Measurements from ENCODE around the gene PNKD. TPM values are rescaled to one million over a fixed set of nuclear protein-coding genes. Genes with fewer than 3 reads are reported as not detected.

PNKD gene
- total RNA-seq, 1 donor from 2014 or later = 41.8 TPM

DNA sequence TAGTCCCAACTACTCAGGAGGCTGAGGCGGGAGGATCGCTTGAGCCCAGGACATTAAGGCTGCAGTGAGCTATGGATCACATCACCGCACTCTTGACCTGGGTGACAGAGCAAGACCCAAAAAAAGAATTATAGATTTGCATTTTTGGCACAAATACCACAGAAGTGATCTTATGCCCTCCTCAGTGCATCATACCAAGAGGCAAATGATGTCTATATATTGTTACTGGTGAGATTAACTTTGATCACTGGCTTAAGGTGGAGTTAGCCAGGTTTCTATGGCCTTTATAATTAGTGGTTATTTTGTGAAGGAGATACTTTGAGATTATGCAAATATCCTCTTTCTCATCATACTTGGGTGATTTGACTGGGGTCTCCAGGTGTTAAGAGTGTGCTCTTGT lies 64.2 kb downstream of the PNKD start:
- DNase-seq (ENCODE audit: extremely low read depth, low read depth, low spot score) = no peak

DNA sequence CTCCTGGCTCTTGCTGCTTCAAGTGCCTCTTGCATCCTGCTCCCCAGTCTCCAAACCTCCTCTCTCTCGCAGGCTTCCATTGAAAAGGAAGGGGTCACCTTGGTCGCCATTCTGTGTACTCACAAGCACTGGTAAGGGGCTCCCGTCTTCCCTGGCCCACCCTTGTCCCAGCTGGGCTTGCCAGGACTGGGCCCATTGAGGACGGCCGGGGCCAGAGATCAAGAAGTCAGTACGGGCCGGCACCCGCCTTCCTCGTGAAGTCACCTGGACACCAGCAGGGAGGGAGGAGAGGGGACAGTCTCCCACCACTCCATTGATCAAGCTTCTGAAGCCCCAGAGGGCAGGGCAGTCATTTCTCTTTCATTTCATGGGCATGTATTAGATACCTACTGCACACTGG lies 70.3 kb downstream of the PNKD start:
- DNase-seq (ENCODE audit: extremely low read depth, low read depth, low spot score) = no peak

DNA sequence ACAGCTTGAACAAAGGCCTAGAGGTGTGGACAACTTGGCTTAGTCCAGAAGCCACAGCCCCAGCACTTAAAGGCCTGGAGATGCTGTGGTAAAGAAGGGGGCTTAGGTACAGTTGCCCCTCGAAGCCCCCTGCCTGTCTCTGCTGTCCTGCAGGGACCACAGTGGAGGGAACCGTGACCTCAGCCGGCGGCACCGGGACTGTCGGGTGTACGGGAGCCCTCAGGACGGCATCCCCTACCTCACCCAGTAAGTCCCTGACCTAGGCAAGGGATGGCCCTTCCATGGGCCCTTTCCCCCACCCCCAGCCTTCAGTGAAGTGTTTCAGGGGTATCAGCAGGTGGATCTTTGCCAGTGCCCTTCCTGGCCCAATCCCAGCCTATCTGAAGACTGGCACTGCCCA lies 71.1 kb downstream of the PNKD start:
- DNase-seq (ENCODE audit: extremely low read depth, low read depth, low spot score) = no peak

DNA sequence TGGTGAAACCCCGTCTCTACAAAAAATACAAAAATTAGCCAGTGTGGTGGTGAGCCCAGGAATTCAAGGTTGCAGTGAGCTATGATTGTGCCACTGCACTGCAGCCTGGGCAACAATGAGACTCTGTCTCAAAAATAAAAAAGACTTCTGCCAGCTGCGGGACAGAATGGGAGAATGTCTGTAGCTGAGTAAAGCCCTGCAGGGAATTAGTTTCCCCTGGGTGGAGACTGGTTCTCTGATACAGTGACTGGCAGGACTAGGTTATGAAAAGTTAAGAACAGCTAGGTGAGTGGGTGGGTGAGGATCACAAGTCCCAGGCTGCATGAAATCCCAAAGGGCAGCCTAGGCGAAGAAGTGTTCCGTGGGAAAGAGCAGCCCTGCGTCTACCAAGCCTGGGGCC lies 72.5 kb downstream of the PNKD start:
- DNase-seq (ENCODE audit: extremely low read depth, low read depth, low spot score) = no peak

DNA sequence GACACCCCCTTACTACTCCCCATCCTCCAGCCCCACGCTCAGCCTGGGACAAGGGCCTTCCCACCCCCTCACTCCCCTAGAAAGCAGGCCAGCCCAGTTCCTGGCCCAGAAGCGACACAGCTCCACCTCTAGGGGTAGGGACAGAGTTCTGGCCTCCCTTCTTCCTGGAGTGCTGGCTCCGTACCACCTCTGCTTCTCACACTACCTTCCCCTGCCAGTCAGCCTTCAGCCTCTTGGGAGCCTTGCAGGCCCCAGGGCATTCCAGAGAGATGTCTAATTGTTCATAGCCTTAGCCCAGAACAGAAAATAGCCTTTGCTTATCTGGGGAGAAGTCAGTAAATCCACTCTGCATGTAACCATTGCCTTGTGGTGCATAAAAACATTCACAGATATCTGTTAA lies 73.3 kb downstream of the PNKD start:
- no peak for DNase-seq (ENCODE audit: extremely low read depth, low read depth, low spot score)

DNA sequence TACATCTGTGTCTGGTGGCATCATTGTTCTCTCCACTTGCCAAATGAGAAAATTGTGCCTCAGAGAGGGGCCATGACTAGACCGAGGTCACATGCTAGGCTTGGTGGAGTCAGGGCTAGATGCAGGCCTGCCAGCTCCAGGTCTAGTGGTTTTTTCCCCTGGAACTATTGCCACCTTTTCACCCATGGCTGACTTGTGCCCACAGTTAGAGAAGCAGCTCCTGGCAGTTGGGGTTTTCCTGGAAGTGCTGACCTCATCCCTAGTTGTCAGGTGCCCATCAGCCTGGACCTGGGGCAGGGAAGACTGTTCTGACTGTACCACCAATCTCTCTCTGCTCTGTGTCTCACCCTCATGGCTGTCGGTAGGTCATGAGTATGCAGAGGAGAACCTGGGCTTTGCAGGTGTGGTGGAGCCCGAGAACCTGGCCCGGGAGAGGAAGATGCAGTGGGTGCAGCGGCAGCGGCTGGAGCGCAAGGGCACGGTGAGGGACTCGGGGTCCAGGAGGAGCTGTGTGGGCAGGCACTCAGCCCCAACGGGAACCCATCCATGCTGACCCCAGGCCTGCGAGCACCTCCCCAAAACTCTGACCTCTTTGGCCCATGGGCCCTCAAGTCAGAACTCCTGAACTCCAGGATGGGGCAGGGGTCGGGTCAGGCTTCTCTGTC lies 73.9 kb downstream of the PNKD start:
- DNase-seq (ENCODE audit: extremely low read depth, low read depth, low spot score) = no peak

DNA sequence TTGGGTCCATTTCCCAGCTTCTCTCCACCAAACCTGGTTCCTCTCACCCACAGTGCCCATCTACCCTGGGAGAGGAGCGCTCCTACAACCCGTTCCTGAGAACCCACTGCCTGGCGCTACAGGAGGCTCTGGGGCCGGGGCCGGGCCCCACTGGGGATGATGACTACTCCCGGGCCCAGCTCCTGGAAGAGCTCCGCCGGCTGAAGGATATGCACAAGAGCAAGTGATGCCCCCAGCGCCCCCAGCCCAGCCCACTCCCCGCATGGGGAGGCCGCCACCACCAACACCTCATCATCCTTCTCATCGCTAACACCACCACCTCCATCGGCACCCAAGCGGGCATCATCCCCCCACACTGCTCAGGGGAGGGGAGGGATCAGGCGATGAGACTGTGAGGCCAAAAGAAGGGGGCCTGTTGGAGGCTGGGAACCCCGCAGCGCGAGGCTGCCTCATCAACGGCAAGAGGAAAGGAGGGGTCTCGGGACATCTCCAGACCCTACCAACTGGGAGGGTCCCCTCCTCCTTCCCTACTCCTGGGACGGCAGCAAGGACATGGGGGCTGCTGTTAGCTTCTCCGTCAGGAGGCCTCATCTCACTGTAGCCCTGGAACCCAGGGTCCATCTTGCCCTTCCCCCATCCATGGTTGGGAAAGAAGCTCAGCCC lies 74.6 kb downstream of the PNKD start:
- DNase-seq (ENCODE audit: extremely low read depth, low read depth, low spot score) = no peak

DNA sequence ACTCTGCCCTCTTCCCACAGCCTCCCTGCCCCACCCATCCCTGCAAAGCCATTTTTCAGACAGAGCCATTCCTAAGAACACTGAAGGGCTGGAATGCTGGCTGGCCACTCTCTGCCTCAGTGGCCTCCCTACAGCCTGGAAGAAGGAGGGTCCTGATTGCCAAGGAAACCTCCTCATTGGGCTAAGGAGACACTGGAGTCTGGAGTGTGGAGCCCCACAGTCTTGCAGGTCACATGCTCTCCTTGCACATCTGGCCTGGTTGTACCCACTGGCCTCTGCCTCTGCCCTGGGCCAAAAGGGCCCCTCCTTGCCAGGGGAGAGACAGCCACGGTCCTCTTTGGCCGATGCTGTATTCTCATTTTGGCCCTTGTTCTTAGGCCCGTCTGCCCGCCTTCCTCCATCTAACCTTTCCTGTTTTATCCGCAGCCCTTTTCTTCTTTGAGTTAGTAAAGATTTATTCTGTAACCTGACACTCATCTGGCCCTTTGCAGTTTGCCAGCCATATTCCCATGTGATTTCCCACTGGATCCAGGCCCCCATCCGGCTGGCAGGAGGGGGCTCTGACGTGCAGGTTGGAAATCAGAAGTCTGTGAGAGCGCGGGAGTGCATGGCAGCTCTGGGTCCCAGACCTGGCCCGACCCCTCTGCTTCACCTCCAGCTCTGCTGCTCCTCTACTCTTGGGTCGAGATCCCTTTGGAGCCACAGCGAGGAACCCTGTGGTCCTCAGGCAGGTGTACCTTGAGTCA lies 75.3 kb downstream of the PNKD start:
- no peak for DNase-seq (ENCODE audit: extremely low read depth, low read depth, low spot score)

DNA sequence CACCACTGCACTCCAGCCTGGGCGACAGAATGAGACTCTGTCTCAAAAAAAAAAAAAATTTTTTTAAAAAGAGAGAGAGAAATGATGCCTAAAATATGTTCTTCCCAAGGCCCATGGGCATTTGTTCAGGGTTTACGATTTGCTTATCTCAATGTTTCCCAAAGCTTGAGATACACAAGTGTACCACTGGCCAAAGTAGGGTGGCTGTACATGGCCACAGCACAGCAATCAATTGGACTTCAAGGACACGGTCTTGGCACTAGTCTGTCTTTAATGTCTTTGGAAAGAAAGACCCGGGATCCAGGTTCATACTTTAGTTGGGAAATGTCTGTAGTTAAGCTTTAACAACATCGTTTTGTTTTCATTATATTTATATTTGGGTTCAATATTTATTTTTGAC lies 76.9 kb downstream of the PNKD start:
- DNase-seq (ENCODE audit: extremely low read depth, low read depth, low spot score) = no peak

DNA sequence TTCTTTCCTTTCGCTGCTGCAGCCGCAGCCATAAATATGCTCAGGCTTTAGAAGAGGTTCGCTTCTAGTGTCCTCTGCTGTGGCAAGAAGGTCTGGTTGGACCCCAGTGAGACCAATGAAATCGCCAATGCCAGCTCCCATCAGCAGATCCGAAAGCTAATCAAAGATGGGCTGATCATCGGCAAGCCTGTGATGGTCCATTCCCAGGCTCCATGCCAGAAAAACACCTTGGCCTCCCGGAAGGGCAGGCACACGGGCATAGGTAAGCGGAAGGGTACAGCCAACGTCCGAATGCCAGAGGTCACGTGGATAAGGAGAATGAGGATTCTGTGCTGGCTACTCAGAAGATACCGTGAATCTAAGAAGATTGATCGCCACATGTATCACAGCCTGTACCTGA lies 83.7 kb downstream of the PNKD start:
- DNase-seq (ENCODE audit: extremely low read depth, low read depth, low spot score) = no peak

DNA sequence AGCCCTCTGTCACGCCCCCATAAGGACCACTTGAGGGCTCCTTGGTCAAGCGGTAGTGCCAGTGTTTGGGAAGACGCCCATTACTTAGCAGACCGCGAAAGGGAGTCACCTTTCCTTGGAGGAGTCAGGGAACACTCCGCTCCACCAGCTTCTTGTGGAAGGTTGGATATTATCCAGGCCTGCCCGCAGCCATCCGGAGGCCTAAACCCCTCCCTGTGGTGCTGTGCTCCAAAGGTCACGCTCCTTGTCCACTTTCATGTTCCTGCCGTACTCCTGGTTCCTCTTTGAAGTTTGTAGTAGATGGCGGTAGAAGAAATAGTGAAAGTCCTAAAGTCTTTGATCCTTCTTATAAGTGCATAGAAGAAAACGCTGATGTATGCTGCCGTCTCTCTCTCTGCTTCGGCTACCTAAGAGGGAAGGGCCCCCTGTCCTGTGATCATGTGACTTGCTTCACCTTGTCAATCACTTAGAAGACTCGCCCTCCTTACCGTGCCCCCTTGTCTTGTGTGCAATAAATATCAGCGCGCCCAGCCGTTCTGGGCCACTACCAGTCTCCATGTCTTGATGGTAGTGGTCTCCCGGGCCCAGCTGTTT lies 84.6 kb downstream of the PNKD start:
- DNase-seq (ENCODE audit: extremely low read depth, low read depth, low spot score) = no peak

DNA sequence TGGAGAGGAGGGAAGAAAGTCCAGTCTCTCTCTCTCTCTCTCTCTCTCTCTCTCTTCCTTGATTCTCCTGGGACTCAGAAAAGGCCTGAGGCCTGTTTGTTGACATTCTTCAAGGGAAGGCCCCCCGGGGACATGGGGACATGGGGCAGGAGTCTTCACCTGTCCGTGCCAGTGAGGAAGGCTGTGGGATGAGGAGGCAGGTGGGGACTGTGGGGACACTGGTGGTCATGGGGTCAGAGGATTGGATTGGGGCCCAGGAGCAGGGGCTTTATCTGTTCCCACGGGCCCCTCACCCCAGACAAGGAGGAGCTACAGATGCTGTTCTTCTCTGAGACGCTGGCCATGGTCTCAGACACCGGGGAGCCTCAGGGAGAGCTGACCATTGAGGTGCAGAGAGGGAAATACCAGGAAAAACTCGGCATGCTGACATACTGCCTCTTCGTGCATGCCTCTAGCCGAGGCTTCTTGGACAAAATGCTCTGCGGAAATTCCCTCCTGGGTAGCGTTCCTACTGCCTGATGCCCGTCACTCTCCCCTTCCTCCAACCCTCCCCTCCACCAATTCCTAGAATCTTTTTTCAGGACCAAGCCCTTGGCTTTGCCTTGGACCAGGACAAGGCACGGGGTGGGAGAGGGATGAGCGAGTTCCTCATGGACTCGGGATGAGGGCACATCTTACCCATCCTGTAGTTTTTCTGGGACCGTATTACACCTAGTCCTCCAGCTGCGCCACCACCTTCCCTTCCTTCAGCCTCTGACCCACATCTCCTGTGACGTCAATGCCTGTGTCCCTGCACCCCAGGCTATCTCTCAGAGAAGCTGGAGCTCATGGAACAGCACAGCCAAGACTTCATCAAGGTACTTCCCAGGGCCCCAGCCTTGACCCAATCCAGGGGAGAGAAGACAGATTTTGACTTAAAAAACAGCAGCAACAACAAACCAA lies 87.2 kb downstream of the PNKD start:
- DNase-seq (ENCODE audit: extremely low read depth, low read depth, low spot score) = no peak

DNA sequence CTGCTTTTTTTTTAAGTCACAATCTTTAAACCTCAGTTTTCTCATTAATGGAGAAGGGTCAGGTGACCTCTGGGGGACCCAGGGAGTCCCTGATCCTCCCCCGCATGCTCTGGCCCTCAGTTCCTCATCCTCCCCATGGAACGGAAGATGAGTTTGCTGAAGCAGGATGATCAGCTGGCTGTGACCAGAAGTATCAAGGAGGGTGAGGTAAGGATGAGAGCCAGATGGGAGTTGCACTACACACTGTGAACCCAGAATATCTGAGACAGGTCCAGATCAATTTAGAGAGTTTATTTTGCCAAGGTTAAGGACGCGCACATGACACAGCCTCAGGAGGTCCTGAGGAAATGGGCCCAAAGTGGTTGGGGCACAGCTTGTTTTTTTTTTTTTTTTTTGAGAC lies 90.1 kb downstream of the PNKD start:
- DNase-seq (ENCODE audit: extremely low read depth, low read depth, low spot score) = no peak

DNA sequence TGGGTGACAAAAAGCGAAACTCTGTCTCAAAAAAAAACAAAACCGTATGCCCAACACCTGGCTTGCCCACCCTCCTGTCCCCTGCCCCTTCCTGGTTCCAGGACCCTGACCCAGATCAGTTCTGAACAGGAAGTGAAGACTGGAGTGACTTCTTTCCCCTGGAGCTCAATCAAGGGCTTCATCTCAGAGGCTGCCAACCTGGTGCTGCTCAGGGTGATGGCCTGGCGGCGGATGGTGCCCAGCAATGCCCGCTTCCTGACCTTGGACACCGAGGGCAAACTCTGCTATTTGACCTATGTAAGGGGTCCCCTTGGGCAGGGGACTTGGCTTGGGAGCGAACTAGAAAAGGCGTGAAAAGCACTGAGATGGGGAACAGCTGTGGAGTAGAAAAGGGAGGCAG lies 92.3 kb downstream of the PNKD start:
- no peak for DNase-seq (ENCODE audit: extremely low read depth, low read depth, low spot score)

DNA sequence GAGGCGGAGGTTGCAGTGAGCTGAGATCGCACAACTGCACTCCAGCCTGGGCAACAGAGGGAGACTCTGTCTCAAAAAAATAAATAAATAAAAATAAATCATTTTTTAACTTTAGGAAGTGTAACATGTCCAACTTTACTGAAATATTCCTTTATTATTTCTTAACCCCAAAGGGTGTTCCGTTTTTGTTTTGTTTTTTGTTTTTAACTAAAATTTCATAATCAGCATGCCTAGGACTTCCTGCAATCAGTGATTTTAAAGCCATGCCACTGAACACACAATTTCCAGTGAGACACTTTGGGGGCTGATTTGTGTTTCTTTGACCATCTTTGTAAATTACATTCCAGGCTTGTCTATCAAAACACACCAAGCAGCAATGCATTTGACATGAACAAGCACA lies 93.4 kb downstream of the PNKD start:
- DNase-seq (ENCODE audit: extremely low read depth, low read depth, low spot score) = no peak

DNA sequence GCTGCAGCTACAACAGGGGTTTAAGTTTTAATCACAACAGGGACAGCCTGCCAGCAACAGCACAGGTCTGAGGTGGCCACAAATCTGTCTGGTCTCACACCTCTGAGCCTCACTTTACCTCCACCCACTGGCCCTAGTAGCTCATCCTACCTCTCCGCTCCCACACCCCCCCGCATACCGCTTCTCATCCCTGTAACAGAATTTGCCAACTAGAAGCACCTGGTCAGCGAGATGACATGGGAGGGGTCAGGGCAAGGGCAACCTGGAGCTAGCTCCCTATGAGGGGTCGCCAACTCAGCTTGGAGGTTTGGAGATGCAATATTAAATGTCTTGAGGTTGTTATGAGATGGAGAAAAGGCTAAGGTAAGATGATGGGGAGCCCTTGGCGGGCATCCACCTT lies 93.9 kb downstream of the PNKD start:
- no peak for DNase-seq (ENCODE audit: extremely low read depth, low read depth, low spot score)

DNA sequence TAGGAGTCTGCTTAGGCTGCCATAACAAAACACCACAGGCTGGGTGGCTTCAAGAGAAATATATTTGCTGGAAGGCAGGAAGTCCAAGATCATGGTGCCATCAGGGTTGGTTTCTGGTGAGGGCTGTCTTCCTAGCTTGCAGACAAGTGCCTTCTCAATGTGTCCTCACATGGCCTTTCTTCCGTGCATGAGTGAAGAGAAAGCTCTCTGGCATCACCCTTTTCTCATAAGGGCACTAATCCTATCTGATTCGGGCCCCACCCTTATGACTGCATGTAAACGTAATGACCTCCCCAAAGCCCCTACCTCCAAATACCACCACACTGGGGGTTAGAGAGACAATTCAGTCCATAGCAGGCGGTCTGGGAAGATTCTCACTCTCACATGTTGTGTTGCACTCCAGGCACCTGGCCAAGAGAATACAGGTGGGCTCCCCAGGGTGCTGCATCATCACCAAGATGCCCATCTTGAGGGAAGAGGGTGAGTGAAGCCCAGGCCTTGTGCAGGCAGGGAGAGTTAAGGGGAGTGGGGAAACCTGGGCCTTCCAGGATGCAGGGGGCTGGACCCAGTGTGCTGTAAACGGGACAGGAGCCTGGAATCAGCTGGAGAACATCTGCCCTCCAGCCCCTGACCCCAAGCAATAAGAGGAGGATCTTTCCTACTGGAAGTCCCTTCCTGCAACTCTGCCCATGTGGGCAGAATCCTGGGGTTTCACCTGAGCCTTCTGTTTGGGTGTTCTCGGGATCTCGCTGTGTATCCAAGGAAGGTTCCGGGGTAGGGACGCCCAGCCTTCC lies 96.5 kb downstream of the PNKD start:
- DNase-seq (ENCODE audit: extremely low read depth, low read depth, low spot score) = no peak

DNA sequence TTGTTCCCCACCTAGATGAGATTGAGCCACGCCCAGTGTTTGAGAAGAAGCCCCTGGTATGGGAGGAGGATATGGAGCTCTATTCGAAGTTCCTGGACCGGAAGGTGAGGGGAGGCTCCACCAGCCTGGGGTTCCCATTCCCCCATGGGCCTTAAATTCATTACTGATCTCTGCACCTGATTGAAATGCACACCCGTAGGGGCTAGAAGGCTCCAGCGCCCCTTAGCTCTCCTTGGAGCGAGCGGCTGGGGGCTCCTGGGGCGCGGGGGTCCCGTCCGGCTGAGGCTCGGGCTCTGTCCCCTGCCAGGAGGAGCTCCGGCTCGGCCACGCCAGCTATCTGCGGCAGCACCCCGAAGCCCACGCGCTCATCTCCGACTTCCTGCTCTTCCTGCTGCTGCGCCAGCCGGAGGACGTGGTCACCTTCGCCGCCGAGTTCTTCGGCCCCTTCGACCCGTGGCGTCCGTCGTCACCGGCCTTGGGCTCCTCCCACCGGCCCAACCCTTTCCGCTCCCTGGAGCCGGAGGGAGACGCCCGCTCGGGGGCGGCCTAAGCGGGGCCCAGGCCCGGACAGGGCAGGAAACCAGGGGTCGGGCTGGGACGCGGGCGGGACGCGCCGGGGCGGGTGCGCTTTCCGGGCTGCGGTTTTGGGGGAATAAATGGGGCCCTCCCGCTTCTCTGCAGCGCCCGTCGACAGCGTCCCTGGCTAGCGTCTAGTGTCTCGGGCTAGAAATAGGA lies 97.3 kb downstream of the PNKD start:
- DNase-seq (ENCODE audit: extremely low read depth, low read depth, low spot score) = no peak

DNA sequence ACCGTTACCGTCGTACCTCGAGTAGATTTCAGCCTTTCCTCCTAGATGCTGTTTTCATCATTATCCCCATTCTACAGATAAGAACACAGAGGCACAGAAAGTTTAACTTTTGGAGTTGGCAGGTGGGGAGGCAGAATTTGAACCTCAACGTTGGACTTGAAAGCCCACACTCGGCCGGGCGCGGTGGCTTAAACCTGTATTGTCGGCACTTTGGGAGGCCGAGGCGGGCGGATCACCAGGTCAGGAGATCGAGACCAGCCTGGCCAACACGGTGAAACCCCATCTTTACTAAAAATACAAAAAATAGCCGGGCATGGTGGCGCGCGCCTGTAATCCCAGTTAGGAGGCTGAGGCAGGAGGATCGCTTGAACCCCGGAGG lies 97.8 kb downstream of the PNKD start:
- DNase-seq (ENCODE audit: extremely low read depth, low read depth, low spot score) = no peak
